Measurements from ENCODE around the gene PTCHD4.
"Not testable (repeated sequence)": the region's sequence is repeated elsewhere in the genome, so short reads cannot be mapped to it uniquely, and the experiment has no call there.

The PTCHD4 gene

GRCh38 chr6:48111143-48111506 is at the start of gene PTCHD4:
Gene PTCHD4 (minus strand): TSS chr6:48111197. CDS start chr6:48068957, 42,240 bp downstream.
- DNase-seq: no peak
- intact Hi-C loops (cut with DNase I): no loop called here

- intact Hi-C loops (cut with DNase I): no loop called here
- DNase-seq: no peak
Observed at GRCh38 chr6:48151142-48151541, 40.1 kb upstream of the PTCHD4 start.

GRCh38 chr6:48150701-48151100 is 39.7 kb upstream of the PTCHD4 start:
- DNase-seq: no peak
- intact Hi-C loops (cut with DNase I): no loop called here

DNA sequence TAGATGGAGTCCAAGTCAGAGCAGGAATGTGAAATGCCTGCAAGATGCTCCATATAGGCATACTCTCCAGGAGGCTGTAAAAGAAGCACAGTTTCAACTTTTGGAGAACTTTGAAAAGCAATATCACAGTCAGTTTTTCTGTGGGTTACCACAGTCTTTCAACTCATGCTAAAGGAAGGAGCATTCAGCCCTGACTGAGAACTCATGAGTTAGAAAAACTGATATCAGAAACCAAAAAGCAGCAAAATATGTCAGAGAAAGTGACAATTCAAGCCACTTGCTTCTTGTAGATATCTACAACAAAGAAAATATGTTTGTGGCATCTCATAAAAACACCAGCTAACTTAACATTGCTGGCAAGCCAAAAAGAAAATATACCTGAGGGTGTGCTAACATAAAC is 36.1 kb upstream of the PTCHD4 start:
- no peak for DNase-seq
- intact Hi-C loops (cut with DNase I): no loop called here

DNA sequence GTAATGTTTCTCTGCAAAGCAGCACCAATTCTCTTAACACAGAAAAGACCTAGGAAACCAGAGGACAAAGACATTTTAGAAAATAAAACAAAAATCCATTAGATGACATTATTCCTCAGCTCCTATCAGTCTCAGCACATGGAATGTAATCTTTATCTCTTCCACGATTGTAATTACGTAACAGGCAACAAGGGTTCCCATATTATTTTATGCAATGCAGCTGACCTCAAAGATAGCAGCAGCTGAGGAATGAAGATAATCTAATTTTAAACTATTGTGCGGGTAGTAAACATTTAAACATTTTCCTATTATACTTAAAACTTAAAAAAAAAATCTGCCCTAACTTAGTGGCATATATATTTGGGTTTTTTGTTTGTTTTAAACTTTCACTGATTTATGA is 33.0 kb upstream of the PTCHD4 start:
- DNase-seq: no peak
- intact Hi-C loops (cut with DNase I): no loop called here

GRCh38 chr6:48141975-48142374 is 31.0 kb upstream of the PTCHD4 start:
- intact Hi-C loops (cut with DNase I): no loop called here
- DNase-seq: no peak

DNA sequence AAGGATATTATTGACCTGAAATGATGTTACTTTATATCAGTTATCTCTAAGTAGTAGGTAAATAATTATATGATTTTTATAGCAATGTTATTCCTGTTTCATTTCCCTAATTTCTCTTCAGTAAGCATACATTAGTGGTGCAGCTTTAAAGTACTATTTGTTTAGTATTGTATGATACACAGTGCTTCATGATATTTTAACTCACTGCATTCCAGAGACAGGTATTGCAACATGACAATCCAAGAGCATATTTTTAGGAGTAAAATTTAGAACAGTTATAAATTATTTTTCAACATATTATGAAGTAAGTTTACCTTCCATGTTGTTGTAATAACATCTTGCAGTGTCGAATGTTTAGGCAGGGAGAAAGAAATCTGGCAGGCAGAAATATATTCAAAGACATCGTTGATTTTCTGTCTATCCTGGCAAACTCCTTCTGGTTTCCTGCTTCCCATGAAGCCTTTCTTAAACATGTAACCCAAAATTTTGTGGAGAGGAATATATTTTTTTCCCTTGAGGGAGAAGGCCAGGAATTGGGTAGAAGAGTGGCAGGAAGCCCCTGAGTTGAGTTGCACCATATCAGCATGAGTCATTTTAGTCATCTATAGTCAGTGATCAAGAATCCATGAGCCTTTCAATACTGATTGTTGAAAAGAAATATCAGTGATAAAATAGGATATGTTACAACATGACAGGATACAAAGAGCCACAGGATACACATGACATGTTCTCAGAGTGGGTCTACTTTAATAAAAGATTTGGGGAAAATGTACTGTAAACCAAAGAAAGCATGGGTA is 29.0 kb upstream of the PTCHD4 start:
- intact Hi-C loops (cut with DNase I): no loop called here
- no peak for DNase-seq

GRCh38 chr6:48136856-48137255 is 25.9 kb upstream of the PTCHD4 start:
- DNase-seq: no peak
- intact Hi-C loops (cut with DNase I): no loop called here

- intact Hi-C loops (cut with DNase I): no loop called here
- no peak for DNase-seq
Observed at GRCh38 chr6:48135323-48136084, 24.5 kb upstream of the PTCHD4 start.

- intact Hi-C loops (cut with DNase I): no loop called here
- no peak for DNase-seq
Observed at GRCh38 chr6:48134246-48134645, 23.2 kb upstream of the PTCHD4 start.

DNA sequence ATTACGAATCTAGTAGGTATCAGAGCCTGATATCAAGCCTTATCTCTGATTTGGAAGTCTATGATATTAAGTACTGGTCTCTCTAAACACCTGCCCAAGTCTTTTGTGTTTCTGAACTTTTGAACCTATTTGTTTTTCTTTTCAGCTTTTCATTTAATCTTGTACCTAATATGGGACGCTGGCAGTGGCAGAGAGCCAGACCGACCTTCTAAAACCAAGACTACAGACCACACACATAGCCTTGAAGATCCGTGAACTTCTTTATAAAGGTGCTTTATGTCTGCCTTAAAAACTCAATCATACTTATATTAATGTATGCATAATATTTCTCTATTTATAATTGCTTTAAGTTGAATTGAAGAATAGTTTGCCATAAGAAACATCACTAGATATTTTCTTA is 12.6 kb upstream of the PTCHD4 start:
- no peak for DNase-seq
- intact Hi-C loops (cut with DNase I): no loop called here

GRCh38 chr6:48121983-48122749 is 11.2 kb upstream of the PTCHD4 start:
- DNase-seq; intact Hi-C loops (cut with DNase I): not testable (repeated sequence)

- intact Hi-C loops (cut with DNase I): no loop called here
Observed at GRCh38 chr6:48116699-48117645, 6.0 kb upstream of the PTCHD4 start.

GRCh38 chr6:48113130-48113529 is 2.1 kb upstream of the PTCHD4 start:
- intact Hi-C loops (cut with DNase I): no loop called here
- DNase-seq: no peak

More at GRCh38 chr6:48116699-48117645, 6.0 kb upstream of the PTCHD4 start:
- DNase-seq: no peak

GRCh38 chr6:48111575-48111974 is 578 bp upstream of the PTCHD4 start:
- peak in 1 of 10 donors; percentile 69 for DNase-seq
- intact Hi-C loops (cut with DNase I): no loop called here

DNA sequence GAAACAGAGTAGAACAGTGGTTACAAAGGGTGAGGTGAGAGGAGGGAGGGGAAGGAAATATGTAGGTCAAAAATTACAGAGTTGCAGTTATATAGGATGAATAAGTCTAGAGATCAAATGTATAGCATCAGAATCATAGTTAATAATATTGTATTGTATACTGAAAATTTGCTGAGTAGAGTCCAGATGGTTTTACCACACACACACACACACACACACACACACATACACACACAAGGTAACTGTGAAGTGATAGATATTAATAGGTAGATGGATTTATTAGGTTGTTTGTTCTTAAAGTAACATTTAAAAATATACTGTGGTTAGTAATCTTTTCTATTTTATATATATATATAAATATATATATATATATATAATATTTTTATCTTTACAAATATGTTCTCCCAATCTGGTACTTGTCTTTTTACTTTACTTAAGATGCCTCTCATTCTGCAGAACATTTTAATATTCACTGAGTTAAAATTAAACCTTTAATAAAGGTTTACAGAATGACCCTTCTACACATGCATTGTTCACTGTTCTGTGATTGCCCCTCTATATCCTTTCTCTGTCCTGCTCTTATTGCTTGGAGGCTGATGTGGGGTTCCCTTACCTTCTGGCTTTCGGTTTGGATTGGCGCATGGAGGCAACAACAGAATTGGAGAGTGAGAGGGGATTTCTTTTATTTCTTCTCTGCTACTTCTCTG is 408 bp downstream of the PTCHD4 start:
- intact Hi-C loops (cut with DNase I): no loop called here
- no peak for DNase-seq

GRCh38 chr6:48109944-48110343 is 1.1 kb downstream of the PTCHD4 start:
- intact Hi-C loops (cut with DNase I): no loop called here
- DNase-seq: no peak

GRCh38 chr6:48102476-48103195 is 8.4 kb downstream of the PTCHD4 start:
- intact Hi-C loops (cut with DNase I); DNase-seq: not testable (repeated sequence)

- intact Hi-C loops (cut with DNase I): no loop called here
- no peak for DNase-seq
Observed at GRCh38 chr6:48101290-48101689, 9.7 kb downstream of the PTCHD4 start.

Measured in posterior cingulate gyrus (tissue), 11 donors.